NCI-H1930 (cell line): ENCODE measurements around the gene TTI1.

Experiments
- DNase-seq, 2 experiments: peaks; one replicate each; lab custom pipeline; 2025; lab: John Stamatoyannopoulos, UW

The TTI1 gene

DNA sequence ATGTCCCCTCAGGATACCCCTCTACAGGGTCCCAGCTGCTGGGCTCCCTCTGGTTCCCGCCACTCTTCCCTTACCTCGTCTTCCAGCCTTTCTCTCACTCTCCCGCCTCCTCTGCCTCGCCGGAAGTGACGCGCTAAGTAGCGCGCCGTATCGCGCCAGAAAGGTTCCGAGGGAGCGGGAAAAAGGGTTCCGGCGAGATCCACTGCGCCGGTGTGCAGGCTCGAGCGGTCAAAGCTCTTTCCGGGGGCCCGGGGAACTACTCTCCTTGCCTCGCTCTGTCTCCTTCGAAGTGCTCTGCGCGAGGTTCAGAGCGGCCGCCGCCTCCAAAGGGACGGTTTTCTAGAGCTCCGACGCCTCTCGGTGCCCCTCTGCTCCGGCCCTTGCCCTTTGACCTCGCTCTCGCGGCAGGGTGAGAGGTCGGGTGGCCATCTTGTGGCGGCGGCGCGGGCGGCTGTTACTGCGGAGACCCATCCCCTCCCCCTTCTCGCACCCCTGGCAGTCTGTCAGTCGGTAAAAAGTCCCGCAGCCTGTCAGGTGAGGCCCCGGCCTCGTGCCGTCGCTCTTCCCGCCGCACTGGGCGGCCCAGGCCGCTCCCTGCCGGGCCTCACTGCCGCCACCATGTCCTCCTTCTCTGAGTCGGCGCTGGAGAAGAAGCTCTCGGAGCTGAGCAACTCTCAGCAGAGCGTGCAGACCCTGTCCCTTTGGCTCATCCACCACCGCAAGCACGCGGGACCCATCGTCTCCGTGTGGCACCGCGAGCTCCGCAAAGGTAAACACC is at the start of gene TTI1, which contains the start of gene RPRD1B:
TSS of gene TTI1 (minus strand) at position 127 of the 778 bp plus-strand sequence. CDS start 19,640 bp downstream, outside the sequence.
TSS of gene RPRD1B (plus strand) at position 417 of the 778 bp plus-strand sequence. CDS start at position 619, 202 bp downstream.
- DNase-seq = peak; percentile 89 to 93

- DNase-seq = no peak
Measured at GRCh38 chr20:38082894-38083293, 49.6 kb upstream of the TTI1 start.

GRCh38 chr20:38081575-38081974 is 48.3 kb upstream of the TTI1 start:
- DNase-seq = no peak

DNA sequence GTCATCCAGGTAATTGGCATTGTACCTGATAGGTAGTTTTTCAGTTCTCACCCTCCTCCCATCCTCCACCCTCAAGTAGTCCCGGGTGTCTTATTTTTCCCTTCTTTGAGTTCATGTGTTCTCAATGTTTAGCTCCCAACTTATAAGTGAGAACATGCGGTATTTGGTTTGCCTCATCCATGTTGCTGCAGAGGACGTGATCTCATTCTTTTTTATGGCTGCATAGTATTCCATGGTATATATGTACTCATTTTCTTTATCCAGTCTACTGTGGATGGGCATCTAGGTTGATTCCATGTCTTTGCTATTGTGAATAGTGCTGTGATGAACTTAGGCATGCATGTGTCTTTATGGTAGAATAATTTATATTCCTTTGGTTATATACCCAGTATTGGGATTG is 46.1 kb upstream of the TTI1 start:
- no peak for DNase-seq

DNA sequence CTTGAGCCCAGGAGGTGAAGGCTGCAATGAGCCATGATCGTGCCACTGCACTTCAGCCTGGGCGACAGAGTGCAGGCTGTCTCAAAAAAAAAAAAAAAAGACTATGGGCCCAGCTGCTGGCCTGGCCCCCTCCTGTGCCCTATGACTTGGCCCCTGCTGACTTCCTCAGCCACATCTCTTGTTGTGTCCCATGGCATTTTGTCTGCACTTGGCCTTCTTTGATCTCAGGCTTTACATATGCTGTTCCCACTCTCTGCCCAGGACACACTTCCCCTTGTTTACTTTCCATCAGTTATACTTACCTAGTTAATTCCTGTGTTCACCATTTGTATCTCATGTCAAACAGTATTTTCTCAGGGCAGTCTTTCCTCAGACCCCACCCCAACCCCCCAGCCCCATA is 44.8 kb upstream of the TTI1 start:
- DNase-seq = no peak

- no peak for DNase-seq
Measured at GRCh38 chr20:38076548-38076947, 43.3 kb upstream of the TTI1 start.

DNA sequence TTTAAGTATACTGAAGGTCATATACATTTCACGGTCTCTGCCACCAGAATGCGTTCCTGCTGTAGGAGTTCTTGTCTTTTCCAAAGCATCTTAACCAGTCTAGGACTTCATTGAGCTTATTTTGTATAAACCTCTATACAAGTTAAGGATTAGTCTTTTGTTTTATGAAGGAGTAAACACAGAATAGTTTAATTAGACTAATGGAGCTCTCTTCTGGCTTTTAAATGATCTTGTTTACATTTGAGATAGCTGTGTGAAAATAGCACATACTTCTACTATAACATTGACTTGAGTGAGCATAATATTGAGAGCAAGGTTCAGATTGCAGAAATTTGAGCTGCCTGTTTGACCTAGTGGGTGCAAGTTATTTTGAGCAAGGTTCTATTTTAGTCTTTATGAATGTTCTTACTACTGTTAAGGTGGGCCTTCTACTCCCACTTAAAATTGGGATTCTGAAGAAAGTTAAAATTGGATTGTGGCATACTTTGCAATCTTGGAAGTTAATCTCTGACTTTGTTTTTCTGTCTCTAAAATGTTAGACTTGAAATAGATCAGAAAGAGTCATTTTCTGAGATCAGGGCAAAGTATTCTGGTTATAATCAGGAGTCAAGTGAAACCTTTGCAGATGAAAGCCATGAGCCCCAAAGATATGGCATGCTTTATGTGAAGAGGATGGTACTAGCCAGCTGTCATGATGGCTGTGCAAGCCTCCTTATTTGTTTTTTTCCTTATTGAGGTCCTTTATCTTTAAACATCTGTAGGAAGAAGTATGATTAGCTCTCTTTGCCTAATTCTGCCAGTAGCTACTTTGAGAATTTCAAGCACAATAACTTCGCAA is 42.1 kb upstream of the TTI1 start:
- DNase-seq = no peak

- DNase-seq = peak in 1 of 2 experiments; percentile 11
Measured at GRCh38 chr20:38073307-38074071, 40.2 kb upstream of the TTI1 start.

- DNase-seq = no peak
Measured at GRCh38 chr20:38072898-38073297, 39.6 kb upstream of the TTI1 start.

DNA sequence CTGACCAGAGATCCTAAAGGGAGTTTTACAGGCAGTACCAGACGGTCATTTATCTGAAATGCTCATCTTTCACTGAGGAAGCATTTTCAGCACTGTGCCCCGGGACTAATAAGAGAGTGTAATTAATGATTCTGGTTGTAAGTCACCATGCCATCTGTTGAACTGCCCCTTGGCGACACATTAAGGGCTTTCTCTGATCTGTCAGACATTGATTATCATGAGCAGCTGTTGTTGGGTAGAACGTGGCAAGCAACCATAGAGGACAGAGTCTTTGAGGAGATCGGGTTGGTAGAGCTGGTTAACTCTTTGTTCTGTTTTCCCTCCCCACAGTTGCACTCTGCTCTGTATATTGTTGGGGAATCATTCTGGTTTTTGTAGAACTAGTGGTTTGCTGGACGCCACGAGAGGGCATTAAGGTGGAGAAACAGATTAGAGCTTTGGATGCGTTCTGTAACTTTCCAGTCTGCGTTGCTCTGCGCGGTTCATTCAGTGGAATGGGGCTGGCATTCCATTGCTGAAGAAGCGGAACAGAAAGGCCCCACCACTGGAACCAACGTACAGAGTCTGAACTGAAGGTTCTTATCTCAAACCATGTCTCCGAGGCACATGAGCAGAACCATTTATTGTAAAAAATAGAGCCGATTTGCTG is 34.6 kb upstream of the TTI1 start:
- no peak for DNase-seq

- no peak for DNase-seq
Measured at GRCh38 chr20:38066969-38067716, 33.9 kb upstream of the TTI1 start.

DNA sequence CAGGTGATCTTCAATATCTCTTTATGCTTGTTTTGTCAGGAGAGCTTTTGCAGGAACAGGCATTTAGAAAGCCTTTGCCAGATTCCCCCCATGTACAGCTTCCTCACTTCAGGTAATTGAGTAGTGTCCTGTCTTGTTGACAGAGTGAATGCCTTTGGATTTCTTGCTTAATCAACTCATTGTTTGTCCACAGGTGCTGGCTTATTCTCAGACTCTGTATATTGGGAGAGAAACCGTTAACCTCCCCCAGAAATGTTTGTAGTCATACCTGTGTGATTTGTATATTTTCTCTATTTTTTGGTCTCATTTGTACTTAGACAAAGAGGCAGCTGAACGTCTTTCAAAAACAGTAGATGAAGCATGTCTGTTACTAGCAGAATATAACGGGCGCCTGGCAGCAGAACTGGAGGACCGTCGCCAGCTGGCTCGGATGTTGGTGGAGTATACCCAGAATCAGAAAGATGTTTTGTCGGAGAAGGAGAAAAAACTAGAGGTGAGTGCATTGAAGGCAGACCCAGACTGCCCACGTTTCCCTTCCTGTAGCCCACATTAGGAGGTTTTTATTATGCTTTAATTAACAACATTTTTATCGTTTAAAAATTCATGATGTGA is 32.6 kb upstream of the TTI1 start:
- DNase-seq = no peak

GRCh38 chr20:38063911-38064530 is 30.8 kb upstream of the TTI1 start:
- no peak for DNase-seq

GRCh38 chr20:38062890-38063289 is 29.6 kb upstream of the TTI1 start:
- DNase-seq = no peak

DNA sequence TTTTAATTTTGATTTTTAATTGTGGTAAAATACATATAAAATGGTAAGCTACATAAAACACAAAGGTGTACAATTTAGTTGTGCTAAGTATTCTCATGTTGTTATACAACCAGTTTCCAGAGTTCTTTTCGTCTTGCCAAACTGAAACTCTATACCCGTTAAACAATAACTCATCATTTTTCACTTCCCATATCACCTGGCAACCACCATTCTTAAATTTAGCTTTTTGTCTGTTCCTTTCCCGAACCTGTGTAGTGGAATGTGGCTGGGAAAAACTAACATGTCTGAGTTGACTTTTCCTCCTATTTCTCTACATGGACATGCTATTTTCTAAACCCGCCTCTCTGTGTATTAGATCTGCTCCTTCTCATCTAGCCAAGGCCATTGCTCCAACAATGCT is 27.9 kb upstream of the TTI1 start:
- no peak for DNase-seq

DNA sequence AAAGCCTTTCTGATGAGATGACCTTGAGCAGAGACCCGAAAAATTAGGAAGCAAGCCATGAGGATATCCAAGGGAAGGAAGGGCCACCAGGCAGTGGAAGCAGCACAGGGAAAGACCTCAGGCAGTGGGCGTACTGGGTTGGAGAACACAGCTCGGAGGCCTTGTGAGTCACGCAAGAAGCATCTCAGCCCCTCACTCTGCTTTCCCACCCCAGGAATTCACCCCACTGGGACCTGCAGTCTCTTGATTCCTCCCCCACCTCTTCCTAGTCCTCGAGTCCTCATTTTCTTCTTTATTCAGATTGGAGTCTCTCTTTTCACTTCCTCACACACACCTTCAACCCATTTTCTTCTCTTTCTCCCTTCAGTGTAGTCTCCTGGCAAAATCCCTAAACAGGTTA is 27.3 kb upstream of the TTI1 start:
- no peak for DNase-seq

- no peak for DNase-seq
Measured at GRCh38 chr20:38059832-38060231, 26.6 kb upstream of the TTI1 start.

DNA sequence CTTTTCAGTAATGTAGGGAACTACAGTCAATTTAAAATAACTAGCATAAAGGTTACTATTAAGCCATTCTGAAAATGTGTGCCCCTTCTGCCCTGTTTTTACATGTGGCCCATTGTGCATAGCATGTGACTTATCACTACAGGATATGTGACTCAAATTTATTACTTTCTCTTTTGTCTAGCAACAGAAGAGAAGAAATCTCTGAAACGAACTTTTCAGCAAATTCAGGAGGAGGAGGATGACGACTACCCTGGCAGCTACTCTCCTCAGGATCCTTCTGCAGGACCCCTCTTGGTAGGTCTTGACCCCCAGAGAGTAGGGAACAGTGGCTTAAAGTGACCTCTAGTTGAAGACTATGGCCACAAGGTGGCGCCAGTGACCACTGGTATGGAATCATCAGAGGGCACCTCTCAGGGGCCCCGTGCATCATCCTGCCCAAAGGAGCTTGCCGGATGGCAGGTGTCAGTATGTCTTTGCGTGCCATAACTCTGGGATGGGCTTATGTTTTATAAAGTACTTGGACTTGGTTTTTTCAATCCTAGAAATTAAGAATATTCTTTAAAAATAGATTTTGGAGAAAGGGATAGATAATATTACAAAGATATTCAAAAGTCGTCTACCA is 24.2 kb upstream of the TTI1 start:
- DNase-seq = peak; percentile 74 to 88

DNA sequence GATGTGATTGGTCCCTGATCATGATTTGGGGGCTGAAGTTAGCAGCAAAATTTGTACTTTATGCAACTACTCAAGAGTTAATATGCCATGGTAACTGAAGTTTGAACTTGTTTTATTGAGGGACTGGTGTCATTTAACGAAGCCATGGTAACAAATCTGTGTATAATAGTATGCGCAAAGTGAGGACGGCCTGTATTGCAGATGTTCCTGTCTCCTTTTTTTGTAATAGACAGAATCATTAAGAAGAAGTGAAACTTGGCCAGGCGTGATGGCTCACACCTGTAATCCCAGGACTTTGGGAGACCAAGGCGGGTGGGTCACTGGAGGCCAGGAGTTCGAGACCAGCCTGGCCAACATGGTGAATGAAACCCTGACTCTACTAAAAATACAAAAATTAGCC is 22.6 kb upstream of the TTI1 start:
- DNase-seq = no peak

DNA sequence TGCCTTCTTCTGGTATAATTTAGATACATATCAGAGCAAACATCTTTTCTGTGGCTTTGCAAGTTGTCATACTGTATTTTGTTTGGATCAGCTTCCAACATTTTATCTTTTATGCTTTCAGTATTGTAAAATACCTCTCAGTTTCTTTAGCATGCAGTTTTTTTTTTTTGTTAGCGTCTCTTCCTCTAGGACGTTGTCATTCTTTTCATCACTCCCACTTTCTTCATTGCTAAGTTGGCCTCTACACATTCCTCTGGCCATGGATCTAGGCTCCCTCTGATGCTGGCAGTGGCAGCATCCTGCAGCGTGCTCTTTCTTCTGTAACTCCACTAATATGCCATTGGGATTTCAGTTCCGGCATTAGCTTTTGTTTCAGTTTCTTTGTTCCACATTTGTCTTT is 22.0 kb upstream of the TTI1 start:
- DNase-seq = no peak
